GM23338 (cell line): Measurements from ENCODE around the gene NIT2. TPM values are rescaled to one million over a fixed set of nuclear protein-coding genes. Genes with fewer than 3 reads are reported as not detected.

Experiments
- ATAC-seq: fragments of 200-7000 bp; cut with Tn5 transposase; 3 replicates; pipeline ENCODE4 v1.9.1; 2020
- DNase-seq: peaks from one replicate; pipeline ENCODE4 v3.0.0-alpha.2; 2015; ENCODE audit warnings: low spot score
- H2AFZ ChIP-seq: fragments of 200-600 bp; sonication (generic); 2 replicates; pipeline ENCODE4 v1.8.0; 2016; ENCODE audit warnings: antibody characterized with exemption, mild to moderate bottlenecking, moderate library complexity
- H3F3A ChIP-seq: fragments of 200-600 bp; sonication (generic); replicated peaks from 2 replicates; pipeline ENCODE4 v1.8.0; 2017; ENCODE audit warnings: antibody characterized with exemption, mixed run types, low read depth
- H3K27ac ChIP-seq: fragments of 200-600 bp; sonication (generic); 2 replicates; pipeline ENCODE4 v1.6.1; 2016; ENCODE audit warnings: low read depth
- H3K27me3 ChIP-seq: fragments of 200-600 bp; sonication (generic); 2 replicates; pipeline ENCODE4 v1.8.0; 2016; ENCODE audit warnings: mild to moderate bottlenecking, mixed run types, moderate library complexity; ENCODE audit not compliant: insufficient read depth
- H3K36me3 ChIP-seq: fragments of 200-600 bp; sonication (generic); 2 replicates; pipeline ENCODE4 v1.8.0; 2016; ENCODE audit warnings: mild to moderate bottlenecking; ENCODE audit not compliant: insufficient read depth
- H3K4me1 ChIP-seq: fragments of 200-600 bp; sonication (generic); 2 replicates; pipeline ENCODE4 v1.8.0; 2016; ENCODE audit warnings: mild to moderate bottlenecking, moderate library complexity; ENCODE audit not compliant: insufficient read depth
- H3K4me2 ChIP-seq: fragments of 200-600 bp; sonication (generic); 2 replicates; pipeline ENCODE4 v1.7.1; 2017; ENCODE audit warnings: mixed run types
- H3K4me3 ChIP-seq: fragments of 200-600 bp; sonication (generic); 2 replicates; pipeline ENCODE4 v1.6.1; 2016; ENCODE audit warnings: mixed run types
- H3K79me2 ChIP-seq: fragments of 200-600 bp; sonication (generic); replicated peaks from 2 replicates; pipeline ENCODE4 v1.8.0; 2017; ENCODE audit warnings: mild to moderate bottlenecking; ENCODE audit not compliant: insufficient read depth
- H3K9me2 ChIP-seq: fragments of 200-600 bp; sonication (generic); 2 replicates; pipeline ENCODE4 v1.8.0; 2017; ENCODE audit not compliant: insufficient read depth
- H4K20me1 ChIP-seq: fragments of 200-600 bp; sonication (generic); replicated peaks from 2 replicates; pipeline ENCODE4 v1.8.0; 2017; ENCODE audit warnings: mild to moderate bottlenecking; ENCODE audit not compliant: insufficient read depth
- H3K27ac Mint-ChIP-seq: 2 replicates; pipeline ENCODE4 v1.8.0; 2020; ENCODE audit warnings: inconsistent platforms, mild to moderate bottlenecking, moderate library complexity, mixed read lengths
- H3K27me3 Mint-ChIP-seq: 3 replicates; pipeline ENCODE4 v1.8.0; 2022; ENCODE audit warnings: low read depth, mild to moderate bottlenecking, moderate library complexity, mixed read lengths, inconsistent platforms; ENCODE audit not compliant: insufficient read depth, poor library complexity
- H3K36me3 Mint-ChIP-seq: 3 replicates; pipeline ENCODE4 v1.8.0; 2021; ENCODE audit warnings: low read depth, mild to moderate bottlenecking, inconsistent platforms, moderate library complexity, mixed read lengths
- H3K4me1 Mint-ChIP-seq: 3 replicates; pipeline ENCODE4 v1.8.0; 2020; ENCODE audit warnings: mild to moderate bottlenecking, inconsistent platforms, mixed read lengths
- H3K4me3 Mint-ChIP-seq: 3 replicates; pipeline ENCODE4 v1.8.0; 2021; ENCODE audit warnings: moderate library complexity, mild to moderate bottlenecking, inconsistent platforms, mixed read lengths
- H3K9me3 Mint-ChIP-seq: 3 replicates; pipeline ENCODE4 v1.8.0; 2020; ENCODE audit warnings: moderate library complexity, mild to moderate bottlenecking, inconsistent platforms, mixed read lengths
- EZH2phosphoT487 ChIP-seq: fragments of 200-600 bp; sonication (generic); IDR thresholded peaks from one replicate; pipeline ENCODE4 v1.8.1; 2018; ENCODE audit warnings: antibody characterized with exemption; ENCODE audit not compliant: unreplicated experiment
- NANOG ChIP-seq: IDR thresholded peaks from 2 replicates; pipeline ENCODE4 v1.6.1; 2016; ENCODE audit warnings: antibody characterized with exemption, borderline replicate concordance
- STAT1 ChIP-seq: IDR thresholded peaks from one replicate; pipeline ENCODE4 v1.6.1; 2016; ENCODE audit warnings: antibody characterized with exemption; ENCODE audit not compliant: unreplicated experiment
- ZNF462 ChIP-seq: fragments of 250-450 bp; sonication (Bioruptor Pico); IDR thresholded peaks from 2 replicates; pipeline ENCODE4 v1.5.0; 2020; ENCODE audit warnings: mild to moderate bottlenecking, moderate library complexity
- polyA plus RNA-seq: library from polyadenylated mRNA; unstranded; fragments of >200 nt; fragmentation: Nextera tagmentation; extraction: Ambion mirVana; gene quantifications from 2 replicates; pipeline ENCODE4 v1.2.1, GENCODE V29; 2016
- total RNA-seq: library from RNA; depleted of rRNA; stranded (reverse); fragments of >200 nt; shearing (Covaris generic); gene quantifications from 2 replicates; pipeline ENCODE4 v1.2.3, GENCODE V29; 2014
- TF ChIP-seq, protein P1 (sequence below): IDR thresholded peaks from 2 replicates; pipeline ENCODE4 v1.6.1; 2016; ENCODE audit warnings: antibody characterized with exemption
- TF ChIP-seq, protein P2 (sequence below), 2 experiments: fragments of 200-600 bp in 1 of 2; sonication (generic) in 1 of 2; conservative IDR thresholded peaks; 2 replicates each; pipeline versions ENCODE4 v1.5.1 to v1.6.1; 2016 to 2017; ENCODE audit warnings: antibody characterized with exemption in 2 of 2, low read depth in 2 of 2, mild to moderate bottlenecking in 2 of 2, moderate library complexity in 1 of 2

The NIT2 gene
- total and polyA plus RNA-seq, 2 experiments from 2014 or later: 19.2 to 53.7 TPM

GRCh38 chr3:100340527-100340926 is 6.0 kb downstream of the NIT2 start (continued):
- no peak for TF ChIP-seq ZNF462 (CRISPR knock-in tag)

GRCh38 chr3:100348727-100349126 is 14.2 kb downstream of the NIT2 start:
- Histone ChIP-seq H3K4me1 (no peaks in the 10 kb centered on the region), H3K36me3 (peaks cover 3% of the 10 kb centered on the region; the same call in 1 of the 2 replicates), H3K4me2 (no peak overlapping the region), H3K27ac (no peak overlapping the region), H3K9me2 (no peaks in the 10 kb centered on the region), H3K4me3 (no peak overlapping the region), H3F3A (no peaks in the 10 kb centered on the region), H4K20me1 (no peaks in the 10 kb centered on the region; the same call in 1 of the 2 replicates), H2AFZ (no peak overlapping the region), H3K79me2 (no peaks in the 10 kb centered on the region), H3K27me3 (no peaks in the 10 kb centered on the region)
- no peak overlapping the region for H3K27ac Mint-ChIP-seq
- peaks cover 35% of the 10 kb centered on the region for H3K36me3 Mint-ChIP-seq
- H3K27me3 Mint-ChIP-seq: peaks cover 3% of the 10 kb centered on the region
- peaks cover 2% of the 10 kb centered on the region; the same call in 1 of the 3 replicates for H3K9me3 Mint-ChIP-seq
- no peak for ATAC-seq
- DNase-seq: no peak
- no peak overlapping the region for H3K4me3 Mint-ChIP-seq
- no peaks in the 10 kb centered on the region for H3K4me1 Mint-ChIP-seq
- TF ChIP-seq, protein P1, sequence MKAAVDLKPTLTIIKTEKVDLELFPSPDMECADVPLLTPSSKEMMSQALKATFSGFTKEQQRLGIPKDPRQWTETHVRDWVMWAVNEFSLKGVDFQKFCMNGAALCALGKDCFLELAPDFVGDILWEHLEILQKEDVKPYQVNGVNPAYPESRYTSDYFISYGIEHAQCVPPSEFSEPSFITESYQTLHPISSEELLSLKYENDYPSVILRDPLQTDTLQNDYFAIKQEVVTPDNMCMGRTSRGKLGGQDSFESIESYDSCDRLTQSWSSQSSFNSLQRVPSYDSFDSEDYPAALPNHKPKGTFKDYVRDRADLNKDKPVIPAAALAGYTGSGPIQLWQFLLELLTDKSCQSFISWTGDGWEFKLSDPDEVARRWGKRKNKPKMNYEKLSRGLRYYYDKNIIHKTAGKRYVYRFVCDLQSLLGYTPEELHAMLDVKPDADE: no peak
- TF ChIP-seq ZNF462 (CRISPR knock-in tag) (no peak), STAT1 (no peak), EZH2phosphoT487 (no peak), NANOG (no peak)
- TF ChIP-seq, protein P2, sequence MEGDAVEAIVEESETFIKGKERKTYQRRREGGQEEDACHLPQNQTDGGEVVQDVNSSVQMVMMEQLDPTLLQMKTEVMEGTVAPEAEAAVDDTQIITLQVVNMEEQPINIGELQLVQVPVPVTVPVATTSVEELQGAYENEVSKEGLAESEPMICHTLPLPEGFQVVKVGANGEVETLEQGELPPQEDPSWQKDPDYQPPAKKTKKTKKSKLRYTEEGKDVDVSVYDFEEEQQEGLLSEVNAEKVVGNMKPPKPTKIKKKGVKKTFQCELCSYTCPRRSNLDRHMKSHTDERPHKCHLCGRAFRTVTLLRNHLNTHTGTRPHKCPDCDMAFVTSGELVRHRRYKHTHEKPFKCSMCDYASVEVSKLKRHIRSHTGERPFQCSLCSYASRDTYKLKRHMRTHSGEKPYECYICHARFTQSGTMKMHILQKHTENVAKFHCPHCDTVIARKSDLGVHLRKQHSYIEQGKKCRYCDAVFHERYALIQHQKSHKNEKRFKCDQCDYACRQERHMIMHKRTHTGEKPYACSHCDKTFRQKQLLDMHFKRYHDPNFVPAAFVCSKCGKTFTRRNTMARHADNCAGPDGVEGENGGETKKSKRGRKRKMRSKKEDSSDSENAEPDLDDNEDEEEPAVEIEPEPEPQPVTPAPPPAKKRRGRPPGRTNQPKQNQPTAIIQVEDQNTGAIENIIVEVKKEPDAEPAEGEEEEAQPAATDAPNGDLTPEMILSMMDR (conservative IDR thresholded peaks at IDR 0.05; ENCODE audit: low read depth in 2 of 2): no peak
